Activated naive CD4-positive, alpha-beta T cell treated with Interleukin-2 at 50 U/mL for 16 hours (primary cell): ENCODE results near the gene NDUFB8.

ENCODE experiments used
- DNase-seq: peaks from one replicate; pipeline ENCODE4 v3.0.0-alpha.2; 2020

Gene NDUFB8

GRCh38 chr10:100506596-100507356 is 22.9 kb downstream of the NDUFB8 start:
- no peak for DNase-seq

DNA sequence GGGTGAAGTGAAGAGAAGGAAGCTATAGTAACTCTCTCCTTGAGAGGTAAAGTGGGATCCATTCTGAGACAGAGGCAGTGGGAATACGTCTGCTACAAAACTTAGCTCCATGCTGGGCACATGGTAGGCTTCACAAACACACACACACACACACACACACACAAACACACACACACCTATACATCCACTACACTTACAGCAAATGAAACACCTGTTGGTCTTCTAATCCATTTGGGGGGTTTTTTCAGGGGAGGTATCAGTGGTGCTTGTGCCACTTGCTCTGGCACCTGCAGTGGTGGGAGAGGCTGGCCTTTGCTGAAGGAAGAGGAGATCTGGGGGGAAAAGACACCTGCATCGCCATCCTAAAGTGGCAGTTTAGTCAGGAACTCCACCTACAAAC is 24.5 kb downstream of the NDUFB8 start:
- no peak for DNase-seq

GRCh38 chr10:100504096-100504495 is 25.6 kb downstream of the NDUFB8 start:
- DNase-seq, result no peak

DNA sequence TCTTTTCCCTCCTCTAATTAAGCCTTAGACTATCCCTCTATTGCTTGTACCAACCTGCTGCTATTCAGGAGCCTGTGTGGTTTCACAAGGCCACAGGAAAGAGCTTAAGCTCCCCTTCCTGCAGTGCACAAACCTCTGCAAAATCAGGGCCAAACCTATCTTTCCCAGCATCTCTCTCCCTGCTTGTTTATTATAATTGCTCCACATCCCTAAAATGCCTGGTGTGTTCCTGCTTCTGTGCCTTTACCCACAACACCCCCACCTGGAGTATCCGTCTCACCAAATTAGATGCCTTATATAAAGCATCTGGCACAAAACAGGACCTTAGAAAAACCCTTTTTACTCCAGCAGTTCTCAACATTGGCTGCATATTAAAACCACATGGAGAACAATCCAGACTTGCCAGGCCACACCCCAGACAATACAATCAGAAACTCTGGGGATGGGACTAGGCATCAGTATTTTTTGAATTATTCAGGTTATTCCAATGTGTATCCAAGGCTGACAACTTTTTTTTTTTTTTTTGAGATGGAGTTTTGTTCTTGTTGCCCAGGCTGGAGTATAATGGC is 26.7 kb downstream of the NDUFB8 start:
- DNase-seq, result no peak

DNA sequence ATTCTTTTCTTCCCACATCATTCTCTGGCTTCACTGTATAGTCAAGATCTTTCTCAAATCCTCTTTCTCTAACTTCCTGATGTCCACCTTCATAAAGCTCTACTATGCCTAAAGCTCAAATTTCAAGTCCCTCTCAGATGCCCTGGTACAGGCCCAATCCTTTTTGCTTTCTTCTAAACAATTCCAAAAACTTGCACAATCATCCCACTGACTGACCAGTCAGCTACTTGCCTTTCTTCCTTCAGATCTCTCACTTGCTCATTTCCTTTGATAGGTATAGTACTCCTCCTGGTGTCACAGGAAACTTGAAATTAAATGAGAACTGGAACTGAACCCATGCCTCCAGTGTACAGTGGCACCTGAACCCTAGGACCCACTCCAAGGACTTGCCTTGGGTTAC is 28.2 kb downstream of the NDUFB8 start:
- DNase-seq, result no peak

GRCh38 chr10:100498059-100498458 is 31.6 kb downstream of the NDUFB8 start:
- no peak for DNase-seq

DNA sequence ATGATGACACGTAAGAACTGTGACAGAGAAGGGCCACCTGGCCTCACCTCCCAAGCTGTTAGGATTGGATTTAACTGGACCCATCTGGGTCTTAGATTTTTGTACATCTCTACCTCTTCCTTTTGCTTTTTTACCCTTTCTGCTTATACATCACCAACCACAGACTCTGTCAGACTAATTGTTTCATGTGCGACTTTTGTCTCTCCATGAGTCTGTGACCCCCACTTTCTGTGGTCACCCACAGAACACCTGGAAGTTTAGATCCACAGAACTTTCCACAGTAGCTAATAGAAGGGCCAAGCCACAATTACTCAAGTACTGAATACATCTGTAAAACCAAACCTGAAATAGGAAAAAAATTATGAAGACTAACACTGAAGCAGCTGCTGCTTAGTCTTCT is 33.1 kb downstream of the NDUFB8 start:
- no peak for DNase-seq

DNA sequence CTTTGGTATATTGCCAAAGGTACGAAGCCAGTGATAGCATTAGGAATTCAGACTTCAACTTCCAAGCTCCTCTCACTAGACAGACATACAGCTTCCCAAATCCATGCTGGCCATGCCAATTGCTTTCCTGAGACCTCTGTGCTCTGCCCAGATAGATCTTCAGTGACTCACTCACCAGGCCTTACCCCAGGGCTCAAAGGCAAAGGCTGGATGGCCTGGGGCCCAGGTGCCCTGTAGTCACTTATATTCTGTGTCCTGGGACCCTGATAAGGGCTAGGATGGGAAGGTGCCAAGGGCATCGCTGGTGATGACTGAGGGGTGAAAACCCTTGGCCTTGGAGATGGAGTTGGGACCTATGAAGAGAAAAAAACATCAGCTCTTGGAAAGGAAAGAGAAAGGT is 39.1 kb downstream of the NDUFB8 start:
- DNase-seq, result no peak

- DNase-seq, result no peak
Observed at GRCh38 chr10:100489396-100489795, 40.3 kb downstream of the NDUFB8 start.

DNA sequence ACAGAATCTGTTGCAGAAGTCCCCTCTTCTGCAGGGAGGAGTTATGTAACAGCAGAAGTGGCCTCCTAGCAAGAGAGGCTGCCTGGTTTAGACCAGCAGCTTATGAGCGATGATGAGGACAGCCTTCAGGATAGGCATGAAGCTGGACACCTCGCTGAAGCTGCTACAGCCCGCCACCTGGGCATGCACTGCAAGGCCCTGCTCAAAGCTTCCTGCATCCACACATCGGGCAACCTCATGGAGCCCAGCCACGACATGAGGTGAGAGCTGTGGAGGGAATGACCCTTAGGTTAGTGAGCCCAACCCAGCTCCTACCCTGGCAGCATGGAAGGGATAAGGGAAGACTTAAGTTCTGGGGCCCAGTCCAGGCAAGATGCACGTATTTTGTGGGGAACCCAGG is 42.1 kb downstream of the NDUFB8 start:
- no peak for DNase-seq

GRCh38 chr10:100485801-100486495 is 43.7 kb downstream of the NDUFB8 start:
- DNase-seq, result no peak

DNA sequence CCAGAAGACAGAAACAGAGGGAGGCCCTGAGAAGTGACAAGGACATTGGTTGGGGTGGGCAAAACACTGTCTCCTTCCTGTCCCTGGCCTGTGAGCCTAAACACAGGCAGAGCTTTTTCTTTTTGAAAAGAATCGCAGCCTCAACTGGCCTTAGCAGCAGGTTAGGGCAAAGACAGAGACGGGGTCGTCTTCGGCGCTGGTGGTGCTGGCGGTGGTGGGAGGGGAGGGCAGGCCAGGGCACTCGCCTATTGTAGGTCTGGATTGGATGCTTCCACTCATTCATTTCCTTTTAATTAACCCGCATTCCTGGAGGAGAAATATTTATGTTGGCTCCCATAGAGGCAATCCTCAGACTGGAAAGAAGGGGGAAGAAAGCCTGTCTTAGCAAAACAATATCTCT is 44.3 kb downstream of the NDUFB8 start:
- no peak for DNase-seq

- DNase-seq, result no peak
Observed at GRCh38 chr10:100483876-100484666, 45.6 kb downstream of the NDUFB8 start.

DNA sequence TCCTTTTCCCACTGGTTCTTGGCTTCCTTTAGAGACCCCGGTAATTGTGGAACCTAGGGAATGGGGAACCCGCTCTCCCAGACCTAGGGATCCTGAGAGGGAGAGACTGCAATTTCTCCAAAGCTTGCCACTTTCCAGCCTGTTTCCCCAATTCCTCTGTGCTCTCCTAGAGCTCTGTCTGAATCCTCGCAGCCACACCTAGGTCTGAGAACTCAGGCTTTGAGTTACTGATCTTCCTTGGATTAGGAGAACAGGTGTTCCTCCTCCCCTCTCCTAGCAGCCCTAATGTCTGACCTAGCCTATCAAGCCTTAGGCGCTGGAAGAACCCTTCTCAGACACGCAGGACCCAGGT is 46.9 kb downstream of the NDUFB8 start:
- no peak for DNase-seq

GRCh38 chr10:100482181-100482833 is 47.4 kb downstream of the NDUFB8 start:
- DNase-seq, result peak; percentile 66

DNA sequence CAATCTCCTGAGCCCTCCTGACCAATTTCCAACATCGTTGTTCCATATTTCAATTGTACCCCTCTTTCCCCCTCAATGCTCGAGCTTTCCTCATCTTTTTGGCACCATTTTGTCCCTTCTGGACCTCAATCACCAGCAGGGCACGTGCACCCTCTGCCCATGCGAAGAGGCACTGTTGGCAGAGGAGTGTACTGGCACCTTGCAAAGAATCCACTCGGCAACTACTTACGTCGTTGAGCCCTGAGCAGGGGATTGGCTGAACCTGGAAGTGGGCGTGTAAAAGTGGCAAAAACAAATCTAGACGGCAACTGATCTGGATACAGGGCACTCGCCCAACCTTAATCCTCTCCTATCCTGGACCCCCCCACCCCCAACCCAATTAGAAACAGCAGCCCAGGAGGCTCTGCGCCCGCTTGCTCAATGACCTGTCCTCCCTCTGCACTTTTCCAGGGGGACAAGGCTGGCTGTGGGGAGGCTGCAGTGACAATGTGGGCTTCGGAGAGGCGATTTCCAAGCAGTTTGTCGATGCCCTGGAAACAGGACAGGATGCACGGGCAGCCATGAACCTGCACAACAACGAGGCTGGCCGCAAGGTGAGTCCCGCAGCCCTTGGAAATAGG is 48.1 kb downstream of the NDUFB8 start:
- DNase-seq, result peak; percentile 95

- DNase-seq, result no peak
Observed at GRCh38 chr10:100480002-100480401, 49.7 kb downstream of the NDUFB8 start.

DNA sequence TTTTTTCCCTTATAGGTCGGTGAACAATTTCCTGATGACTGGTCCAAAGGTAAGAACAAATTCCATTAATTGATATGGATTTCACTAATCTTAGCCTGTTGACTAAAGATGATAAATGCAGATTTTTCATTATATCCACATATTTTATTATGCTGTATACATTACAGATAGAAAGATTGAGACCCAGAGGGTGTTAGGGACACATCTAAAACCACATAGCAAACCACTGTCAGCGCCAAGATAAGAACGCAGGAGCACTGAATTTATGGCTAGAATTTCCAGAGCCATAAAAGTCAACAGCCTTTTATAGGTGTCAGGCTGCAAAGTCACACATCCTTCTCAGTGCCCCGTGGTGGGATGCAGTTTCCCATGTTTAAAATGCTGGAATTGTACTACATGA is 50.6 kb downstream of the NDUFB8 start:
- no peak for DNase-seq

- DNase-seq, result no peak
Observed at GRCh38 chr10:100477970-100478369, 51.7 kb downstream of the NDUFB8 start.
